HepG2 (cell line): Measurements from ENCODE around the gene IFI35. TPM values are rescaled to one million over a fixed set of nuclear protein-coding genes. Genes with fewer than 3 reads are reported as not detected.

ENCODE experiments used
- CREM ChIP-seq, 2 experiments: sonication (generic) in 1 of 2; formaldehyde crosslinking in 1 of 2; IDR thresholded peaks; 2 replicates each; pipeline versions ENCODE4 v1.4.0 to v1.6.1; 2016 to 2020; ENCODE audit warnings: antibody characterized with exemption in 1 of 2, mild to moderate bottlenecking in 1 of 2, missing genetic modification reagents in 1 of 2
- ELF4 ChIP-seq: sonication (generic); formaldehyde crosslinking; IDR thresholded peaks from 2 replicates; pipeline ENCODE4 v1.5.0; 2020; ENCODE audit warnings: missing genetic modification reagents, mild to moderate bottlenecking, moderate library complexity, borderline replicate concordance
- HNRNPH1 ChIP-seq: fragments of 200-400 bp; formaldehyde crosslinking; optimal IDR thresholded peaks from 2 replicates; pipeline ENCODE3; 2017; ENCODE audit warnings: mild to moderate bottlenecking, low read depth, low read length
- NONO ChIP-seq, 2 experiments: fragments of 450-650 bp in 1 of 2; sonication (generic) in 1 of 2; formaldehyde crosslinking in 1 of 2; IDR thresholded peaks in 1 of 2; conservative IDR thresholded peaks in 1 of 2; 2 replicates each; pipeline versions ENCODE4 v1.6.1 to v1.8.0; 2017 to 2022; ENCODE audit warnings: mild to moderate bottlenecking in 1 of 2, missing genetic modification reagents in 1 of 2, moderate library complexity in 1 of 2
- PHB2 ChIP-seq: fragments of 450-650 bp; IDR thresholded peaks from 2 replicates; pipeline ENCODE4 v1.6.1; 2018; ENCODE audit not compliant: partially characterized antibody
- RFXANK ChIP-seq: IDR thresholded peaks from 2 replicates; pipeline ENCODE4 v1.6.1; 2016
- ZNF552 ChIP-seq: sonication (generic); formaldehyde crosslinking; IDR thresholded peaks from 2 replicates; pipeline ENCODE4 v1.9.0; 2022; ENCODE audit warnings: missing genetic modification reagents, mild to moderate bottlenecking, borderline replicate concordance
- ZNF609 ChIP-seq: sonication (generic); formaldehyde crosslinking; IDR thresholded peaks from 2 replicates; pipeline ENCODE4 v1.4.0; 2020; ENCODE audit warnings: mild to moderate bottlenecking, missing genetic modification reagents, borderline replicate concordance
- ZNF646 ChIP-seq: sonication (generic); formaldehyde crosslinking; IDR thresholded peaks from 2 replicates; pipeline ENCODE4 v1.9.0; 2021; ENCODE audit warnings: mild to moderate bottlenecking, missing genetic modification reagents
- ZNF768 ChIP-seq: sonication (generic); formaldehyde crosslinking; IDR thresholded peaks from 2 replicates; pipeline ENCODE4 v1.4.0; 2020; ENCODE audit warnings: missing genetic modification reagents
- polyA plus RNA-seq, 8 experiments: library from polyadenylated mRNA; depleted of rRNA in 3 of 8; stranded (reverse) in 7 of 8; unstranded in 1 of 8; fragments of >200 nt; fragmentation: Illumina TruSeq in 4 of 8; extraction: Trizol in 4 of 8; gene quantifications; 2 replicates each; pipeline versions ENCODE4 v1.2.1 to v1.2.3, GENCODE V29; 2011 to 2016; ENCODE audit warnings: low read depth in 4 of 8, missing spikeins in 1 of 8, mixed read lengths in 1 of 8; ENCODE audit not compliant: insufficient read depth in 1 of 8
- total RNA-seq, 5 experiments: library from RNA; depleted of rRNA; stranded (reverse); fragments of >200 nt; fragmentation: Illumina TruSeq; extraction: Trizol; gene quantifications; 2 replicates each; pipeline ENCODE4 v1.2.3, GENCODE V29; 2016; ENCODE audit warnings: low read depth in 1 of 5
- TF ChIP-seq, protein P1 (sequence below): IDR thresholded peaks from 2 replicates; pipeline ENCODE4 v1.4.0; 2020; ENCODE audit warnings: mild to moderate bottlenecking, missing genetic modification reagents
- TF ChIP-seq, protein P2 (sequence below): sonication (generic); formaldehyde crosslinking; IDR thresholded peaks from 2 replicates; pipeline ENCODE4 v1.4.0; 2020; ENCODE audit warnings: missing genetic modification reagents

IFI35 gene
- total and polyA plus RNA-seq, 2 of the 13 experiments (the other 11 are each of a cell fraction or from before 2014, with no cell fraction given): 28.9 to 38.1 TPM

- TF ChIP-seq ZNF609 (CRISPR knock-in tag): no peak
- no peak for TF ChIP-seq ELF4
- TF ChIP-seq ZNF768 (CRISPR knock-in tag): no peak
- no peak for TF ChIP-seq HNRNPH1
- no peak for TF ChIP-seq RFXANK (CRISPR knock-in tag)
- TF ChIP-seq CREM (IDR thresholded peaks at IDR 0.05): no peak
- no peak for TF ChIP-seq CREM (CRISPR knock-in tag; IDR thresholded peaks at IDR 0.05)
- TF ChIP-seq PHB2: no peak
- TF ChIP-seq, protein P1, sequence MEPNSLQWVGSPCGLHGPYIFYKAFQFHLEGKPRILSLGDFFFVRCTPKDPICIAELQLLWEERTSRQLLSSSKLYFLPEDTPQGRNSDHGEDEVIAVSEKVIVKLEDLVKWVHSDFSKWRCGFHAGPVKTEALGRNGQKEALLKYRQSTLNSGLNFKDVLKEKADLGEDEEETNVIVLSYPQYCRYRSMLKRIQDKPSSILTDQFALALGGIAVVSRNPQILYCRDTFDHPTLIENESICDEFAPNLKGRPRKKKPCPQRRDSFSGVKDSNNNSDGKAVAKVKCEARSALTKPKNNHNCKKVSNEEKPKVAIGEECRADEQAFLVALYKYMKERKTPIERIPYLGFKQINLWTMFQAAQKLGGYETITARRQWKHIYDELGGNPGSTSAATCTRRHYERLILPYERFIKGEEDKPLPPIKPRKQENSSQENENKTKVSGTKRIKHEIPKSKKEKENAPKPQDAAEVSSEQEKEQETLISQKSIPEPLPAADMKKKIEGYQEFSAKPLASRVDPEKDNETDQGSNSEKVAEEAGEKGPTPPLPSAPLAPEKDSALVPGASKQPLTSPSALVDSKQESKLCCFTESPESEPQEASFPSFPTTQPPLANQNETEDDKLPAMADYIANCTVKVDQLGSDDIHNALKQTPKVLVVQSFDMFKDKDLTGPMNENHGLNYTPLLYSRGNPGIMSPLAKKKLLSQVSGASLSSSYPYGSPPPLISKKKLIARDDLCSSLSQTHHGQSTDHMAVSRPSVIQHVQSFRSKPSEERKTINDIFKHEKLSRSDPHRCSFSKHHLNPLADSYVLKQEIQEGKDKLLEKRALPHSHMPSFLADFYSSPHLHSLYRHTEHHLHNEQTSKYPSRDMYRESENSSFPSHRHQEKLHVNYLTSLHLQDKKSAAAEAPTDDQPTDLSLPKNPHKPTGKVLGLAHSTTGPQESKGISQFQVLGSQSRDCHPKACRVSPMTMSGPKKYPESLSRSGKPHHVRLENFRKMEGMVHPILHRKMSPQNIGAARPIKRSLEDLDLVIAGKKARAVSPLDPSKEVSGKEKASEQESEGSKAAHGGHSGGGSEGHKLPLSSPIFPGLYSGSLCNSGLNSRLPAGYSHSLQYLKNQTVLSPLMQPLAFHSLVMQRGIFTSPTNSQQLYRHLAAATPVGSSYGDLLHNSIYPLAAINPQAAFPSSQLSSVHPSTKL: no peak
- TF ChIP-seq NONO (IDR thresholded peaks at IDR 0.05): no peak
- no peak for TF ChIP-seq NONO (CRISPR knock-in tag; conservative IDR thresholded peaks at IDR 0.05)
- TF ChIP-seq ZNF552 (CRISPR knock-in tag): no peak
- no peak for TF ChIP-seq ZNF646 (CRISPR knock-in tag)
- TF ChIP-seq, protein P2, sequence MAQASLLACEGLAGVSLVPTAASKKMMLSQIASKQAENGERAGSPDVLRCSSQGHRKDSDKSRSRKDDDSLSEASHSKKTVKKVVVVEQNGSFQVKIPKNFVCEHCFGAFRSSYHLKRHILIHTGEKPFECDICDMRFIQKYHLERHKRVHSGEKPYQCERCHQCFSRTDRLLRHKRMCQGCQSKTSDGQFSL (CRISPR knock-in tag): peak; percentile 20; the same call in 1 of the 2 replicates
Measured at GRCh38 chr17:43014020-43014648, 7.5 kb downstream of the IFI35 start (continued).
